ENCODE data around the gene U2AF2.

- TF ChIP-seq RCOR1 (IDR thresholded peaks at IDR 0.05; ENCODE audit: insufficient replicate concordance, low read length) = no peak
- no peak for TF ChIP-seq USF2 (IDR thresholded peaks at IDR 0.05; ENCODE audit: low read depth, low read length)
- no peak for TF ChIP-seq CTCF (conservative IDR thresholded peaks at IDR 0.05; ENCODE audit: low read depth, low read length)
- no peak for TF ChIP-seq RAD21 (IDR thresholded peaks at IDR 0.05; ENCODE audit: low read length)
- no peak for TF ChIP-seq FOS (IDR thresholded peaks at IDR 0.05; ENCODE audit: low read depth, low read length)
- TF ChIP-seq NFE2L2 (IDR thresholded peaks at IDR 0.05; ENCODE audit: low read depth, low read length) = no peak
- no peak for TF ChIP-seq CEBPB (IDR thresholded peaks at IDR 0.05; ENCODE audit: low read depth, low read length)
- no peak for TF ChIP-seq MXI1 (IDR thresholded peaks at IDR 0.05; ENCODE audit: borderline replicate concordance, low read depth, low read length)
- TF ChIP-seq POLR2A (IDR thresholded peaks at IDR 0.05; ENCODE audit: low read depth, low read length) = no peak
- no peak for TF ChIP-seq BHLHE40 (IDR thresholded peaks at IDR 0.05; ENCODE audit: low read depth, low read length)
- TF ChIP-seq MAFK (IDR thresholded peaks at IDR 0.05; ENCODE audit: low read depth, low read length) = no peak
- TF ChIP-seq MAZ (IDR thresholded peaks at IDR 0.05; ENCODE audit: borderline replicate concordance, low read depth, low read length) = no peak
- TF ChIP-seq ELK1 (IDR thresholded peaks at IDR 0.05; ENCODE audit: borderline replicate concordance, low read depth, low read length) = no peak
Observed at GRCh38 chr19:55672418-55672817, 17.6 kb downstream of the U2AF2 start.
